Left ventricle myocardium inferior (tissue), 1 donor: Measurements from ENCODE around the gene SELENOK. TPM values are rescaled to one million over a fixed set of nuclear protein-coding genes. Genes with fewer than 3 reads are reported as not detected.
A peak's percentile ranks its signal among the peaks of the same experiment; 100 is the strongest.

ENCODE experiments used
- DNase-seq: peaks from one replicate; pipeline ENCODE4 v3.0.0-alpha.2; 2020
- H3K27ac ChIP-seq: fragments of 200-600 bp; replicated peaks from 2 replicates; pipeline ENCODE4 v1.8.0; 2021
- H3K27me3 ChIP-seq: fragments of 200-600 bp; 2 replicates; pipeline ENCODE4 v1.8.0; 2021; ENCODE audit warnings: low read depth
- H3K36me3 ChIP-seq: fragments of 200-600 bp; 2 replicates; pipeline ENCODE4 v1.8.0; 2021
- H3K4me1 ChIP-seq: fragments of 200-600 bp; 2 replicates; pipeline ENCODE4 v1.8.0; 2021
- H3K4me3 ChIP-seq: fragments of 200-600 bp; 2 replicates; pipeline ENCODE4 v1.8.0; 2021; ENCODE audit warnings: mild to moderate bottlenecking, moderate library complexity
- H3K9me3 ChIP-seq: fragments of 200-600 bp; replicated peaks from 2 replicates; pipeline ENCODE4 v1.8.0; 2021
- CTCF ChIP-seq: fragments of 200-600 bp; IDR thresholded peaks from 2 replicates; pipeline ENCODE4 v1.8.0; 2021; ENCODE audit warnings: antibody characterized with exemption, mild to moderate bottlenecking, borderline replicate concordance
- intact Hi-C: fragments of 100-400 bp; cut with micrococcal nuclease; formaldehyde crosslinking; loops from one replicate; pipeline ENCODE4 v1.11.0; 2022
- total RNA-seq: library from RNA; stranded (reverse); fragmentation: NEBNext Ultra II Directional; extraction: Animal tissue kit (Norgen Biotek cat#: 25700); gene quantifications from one replicate; pipeline ENCODE4 v1.2.1, GENCODE V29; 2021
- donor health status: DM: no; HTN: yes; CAD: no; lungs with severe emphysema.

SELENOK gene
- total RNA-seq, 1 donor from 2014 or later: 126 TPM

DNA sequence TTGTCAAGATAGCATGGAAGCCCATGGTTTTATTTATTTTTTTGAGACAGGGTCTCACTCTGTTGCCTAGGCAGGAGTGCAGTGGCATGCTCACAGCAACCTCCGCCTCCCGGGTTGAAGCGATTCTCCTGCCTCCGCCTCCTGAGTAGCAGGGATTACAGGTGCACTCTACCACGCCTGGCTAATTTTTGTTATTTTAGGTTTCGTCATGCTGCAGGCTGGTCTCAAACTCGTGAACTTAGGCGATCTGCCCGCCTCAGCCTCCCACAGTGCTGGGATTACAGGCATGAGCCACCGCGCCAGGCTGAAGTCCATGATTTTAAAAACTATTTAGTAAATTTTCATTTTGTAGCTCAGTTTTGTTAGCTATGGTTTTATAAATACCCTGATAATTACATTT is 7.0 kb downstream of the SELENOK start:
- intact Hi-C loops: no loop called here
- Histone ChIP-seq H3K36me3 (peaks cover 54% of the 10 kb centered on the region), H3K4me1 (peaks cover 46% of the 10 kb centered on the region), H3K27me3 (no peaks in the 10 kb centered on the region), H3K4me3 (no peak overlapping the region), H3K9me3 (no peaks in the 10 kb centered on the region), H3K27ac (no peak overlapping the region)
- no peak for TF ChIP-seq CTCF
- no peak for DNase-seq

- Histone ChIP-seq H3K9me3 (no peaks in the 10 kb centered on the region), H3K27me3 (no peaks in the 10 kb centered on the region), H3K27ac (no peak overlapping the region), H3K36me3 (peaks cover 67% of the 10 kb centered on the region), H3K4me1 (peaks cover 34% of the 10 kb centered on the region), H3K4me3 (no peak overlapping the region)
- no peak for TF ChIP-seq CTCF
- intact Hi-C loops: no loop called here
- no peak for DNase-seq
These were observed 8.7 kb downstream of the SELENOK start for GRCh38 chr3:53883008-53883407.

DNA sequence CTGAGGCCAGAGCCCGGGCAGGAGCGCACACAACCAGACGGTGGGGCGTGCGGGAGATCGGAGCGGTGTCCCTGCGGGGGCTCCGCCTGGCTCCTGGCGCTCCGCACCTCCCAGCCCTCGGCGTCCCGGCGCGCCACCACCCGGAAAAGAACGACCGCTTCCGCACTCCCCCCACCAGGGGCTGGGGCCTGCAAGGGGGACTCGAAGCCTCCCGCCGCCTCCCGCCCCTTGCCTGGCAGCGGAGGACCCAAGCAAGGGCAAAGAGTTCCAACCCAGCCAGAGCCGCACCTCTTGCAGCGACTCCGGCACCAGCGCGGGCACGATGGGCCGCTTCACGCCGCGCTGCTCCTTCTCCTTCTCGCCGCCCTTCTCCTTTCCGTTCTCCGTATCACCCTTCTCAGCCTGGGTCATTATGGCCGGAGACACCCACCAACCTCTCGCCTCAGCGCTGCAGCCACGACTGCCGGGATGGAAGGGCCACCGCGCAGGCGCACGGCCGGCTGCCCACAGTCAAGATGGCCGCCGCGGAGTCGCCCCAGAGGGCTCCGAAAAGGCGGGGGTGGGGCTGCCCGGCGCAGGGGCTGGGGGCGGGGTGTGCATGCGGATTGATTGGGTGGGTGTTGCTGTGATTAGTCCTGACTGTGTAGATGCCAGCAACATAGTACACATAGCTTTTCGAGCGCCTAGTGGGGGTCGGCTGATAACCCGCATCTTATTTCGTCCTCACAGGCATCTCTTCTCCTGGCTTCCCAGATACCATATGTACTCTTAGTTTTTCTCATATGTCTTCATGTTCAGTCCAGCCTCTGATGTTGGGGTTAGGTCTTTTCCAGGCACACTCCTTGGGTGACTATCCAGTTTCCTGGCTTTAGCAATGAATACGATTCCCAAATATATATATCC is 9.7 kb downstream of the SELENOK start, which contains the start of gene ACTR8:
ACTR8 (minus strand) TSS at position 462 of the 903 bp plus-strand sequence; CDS start at position 411, 51 bp downstream.
- H3K4me1 ChIP-seq: peaks cover 32% of the 10 kb centered on the region
- H3K9me3 ChIP-seq: no peaks in the 10 kb centered on the region
- peaks cover 67% of the 10 kb centered on the region for H3K36me3 ChIP-seq
- H3K27ac ChIP-seq: peak within 1 kb of the TSS; percentile 92
- intact Hi-C loops: no loop called here
- DNase-seq: peak; percentile 89
- H3K27me3 ChIP-seq: no peaks in the 10 kb centered on the region
- peak; percentile 43 for TF ChIP-seq CTCF
- H3K4me3 ChIP-seq: peak within 1 kb of the TSS; percentile 95

DNA sequence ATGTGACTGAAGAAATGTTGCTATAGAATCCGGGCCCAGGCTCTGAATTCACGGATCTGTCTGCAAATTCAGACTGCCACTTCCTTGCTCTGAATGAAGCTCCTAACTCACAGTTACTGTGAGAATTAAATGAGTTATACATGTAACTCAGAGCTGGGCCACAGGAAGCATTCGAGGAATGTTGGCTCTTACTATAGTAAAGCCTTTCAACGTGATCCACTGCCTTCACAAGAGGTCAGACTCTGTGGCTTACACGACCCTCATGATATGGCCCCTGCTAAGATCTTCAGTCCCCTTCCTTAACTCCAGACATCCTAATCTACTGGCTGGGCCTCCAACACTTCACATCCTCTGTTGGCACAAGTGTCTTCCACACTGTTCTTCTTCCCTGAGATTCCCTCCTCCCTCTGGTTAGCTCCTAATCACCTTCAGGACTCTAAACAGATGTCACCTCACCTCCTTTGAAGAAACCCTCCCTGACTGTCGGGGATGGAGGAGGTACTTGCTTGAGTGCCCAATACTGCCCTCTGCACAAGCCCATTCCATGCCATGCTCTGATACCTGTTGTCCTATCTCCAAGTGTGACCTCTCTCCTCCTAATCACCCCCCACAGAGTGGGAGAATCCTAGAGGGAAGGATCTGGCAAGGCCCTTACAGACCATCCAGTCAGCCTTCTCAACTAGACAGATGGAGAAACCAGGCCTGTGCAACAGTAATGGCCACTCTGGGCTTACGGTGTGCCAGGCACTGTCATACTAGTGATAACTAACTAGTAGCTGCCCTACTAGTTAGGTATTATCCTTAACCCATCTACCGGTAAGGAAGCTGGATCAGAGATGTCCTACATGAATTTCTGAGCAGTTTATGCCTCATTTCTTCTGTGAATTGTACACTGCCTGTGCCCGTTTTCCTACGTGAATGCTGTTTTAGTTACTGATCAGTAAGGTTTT is 11.0 kb downstream of the SELENOK start:
- peak overlapping the region; percentile 95 for H3K4me3 ChIP-seq
- peak overlapping the region; percentile 92 for H3K27ac ChIP-seq
- H3K4me1 ChIP-seq: peaks cover 32% of the 10 kb centered on the region
- no peaks in the 10 kb centered on the region for H3K9me3 ChIP-seq
- peaks cover 67% of the 10 kb centered on the region for H3K36me3 ChIP-seq
- intact Hi-C loops: no loop called here
- no peak for DNase-seq
- TF ChIP-seq CTCF: no peak
- H3K27me3 ChIP-seq: no peaks in the 10 kb centered on the region

DNA sequence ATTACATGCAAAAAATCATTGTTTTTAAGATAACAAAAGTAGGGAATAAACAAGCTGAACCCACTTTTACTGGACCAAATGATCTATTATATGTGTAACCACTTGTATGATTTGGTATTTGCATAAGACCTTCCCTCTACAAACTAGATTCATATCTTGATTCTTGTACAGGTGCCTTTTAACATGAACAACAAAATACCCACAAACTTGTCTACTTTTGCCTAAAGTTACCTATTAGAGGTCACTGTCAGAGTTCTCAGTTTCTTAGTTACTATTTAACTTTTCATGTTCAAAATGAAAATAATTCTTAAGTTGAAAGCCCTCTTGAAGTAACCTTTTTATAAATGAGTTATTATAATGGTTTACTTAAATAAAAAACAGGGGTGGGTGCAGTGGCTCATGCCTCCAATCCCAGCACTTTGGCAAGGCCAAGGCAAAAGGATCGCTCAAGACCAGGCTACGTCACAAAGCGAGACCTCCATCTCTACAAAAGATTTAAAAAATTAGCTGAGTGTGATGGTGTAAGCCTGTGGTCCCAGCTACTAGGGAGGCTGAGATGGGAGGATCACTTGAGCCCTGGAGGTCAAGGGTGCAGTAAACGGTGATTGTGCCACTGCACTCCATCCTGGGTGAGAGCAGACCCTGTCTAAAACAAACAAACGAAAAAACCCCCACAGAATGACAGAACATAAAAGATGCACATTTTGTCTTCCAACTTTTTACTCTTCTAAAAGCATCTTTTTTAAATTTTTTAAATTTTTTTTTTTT is 25.7 kb downstream of the SELENOK start:
- no peaks in the 10 kb centered on the region for H3K9me3 ChIP-seq
- no peak overlapping the region for H3K27ac ChIP-seq
- no peaks in the 10 kb centered on the region for H3K4me1 ChIP-seq
- H3K4me3 ChIP-seq: no peak overlapping the region
- TF ChIP-seq CTCF: no peak
- DNase-seq: no peak
- H3K27me3 ChIP-seq: no peaks in the 10 kb centered on the region
- intact Hi-C loops: no loop called here
- peaks cover 98% of the 10 kb centered on the region for H3K36me3 ChIP-seq
